NT2/D1 (cell line): ENCODE measurements around the gene FAM78A.

Source experiments
- SUZ12 ChIP-seq: IDR thresholded peaks from 2 replicates; pipeline ENCODE4 v1.6.1; 2011; ENCODE audit not compliant: insufficient read length, insufficient read depth; ENCODE audit errors: extremely low read depth
- YY1 ChIP-seq: IDR thresholded peaks from 2 replicates; pipeline ENCODE4 v1.6.1; 2011; ENCODE audit not compliant: insufficient read length, insufficient read depth

DNA sequence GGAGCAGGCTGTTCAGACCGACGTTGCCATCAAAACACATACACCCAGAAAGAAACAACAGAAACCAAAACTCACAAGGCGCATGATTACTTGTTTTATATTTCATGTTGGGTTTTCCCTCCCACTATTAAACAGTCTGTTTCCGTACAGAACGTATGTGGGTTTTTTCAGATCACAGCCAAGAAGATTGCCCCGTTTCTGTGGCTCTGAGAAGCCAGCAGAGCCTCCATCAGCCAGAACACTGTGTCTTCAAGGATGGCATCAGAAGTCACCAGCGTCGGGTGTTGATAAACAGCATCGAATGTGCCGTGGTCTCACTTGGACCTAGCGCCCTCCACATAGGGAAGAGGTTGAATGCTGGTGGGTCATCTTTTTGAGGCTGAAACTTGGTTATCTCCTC, 42.8 kb downstream of the FAM78A start:
- no peak for TF ChIP-seq SUZ12
- TF ChIP-seq YY1, result no peak
